CD4-positive, alpha-beta T cell treated with Interleukin-12 subunit alpha and Interleukin-12 subunit beta, for 1 hour (primary cell): ENCODE results near the gene YEATS2.
"Not testable (repeated sequence)": the region's sequence is repeated elsewhere in the genome, so short reads cannot be mapped to it uniquely, and the experiment has no call there.

Experiments
- DNase-seq: peaks from one replicate; pipeline ENCODE4 v3.0.0-alpha.2; 2020

YEATS2 gene

GRCh38 chr3:183779896-183780465, 82.4 kb downstream of the YEATS2 start:
- no peak for DNase-seq

GRCh38 chr3:183781246-183781645, 83.6 kb downstream of the YEATS2 start:
- DNase-seq = no peak

- DNase-seq = no peak
These were observed 85.1 kb downstream of the YEATS2 start for GRCh38 chr3:183782576-183783276.

- not testable (repeated sequence) for DNase-seq
These were observed 86.9 kb downstream of the YEATS2 start for GRCh38 chr3:183784503-183784902.

GRCh38 chr3:183789826-183790225, 92.2 kb downstream of the YEATS2 start:
- DNase-seq = no peak

GRCh38 chr3:183790700-183791099, 93.1 kb downstream of the YEATS2 start:
- DNase-seq = no peak

- no peak for DNase-seq
These were observed 95.4 kb downstream of the YEATS2 start for GRCh38 chr3:183792976-183793375.

GRCh38 chr3:183794452-183794851, 96.9 kb downstream of the YEATS2 start:
- no peak for DNase-seq

GRCh38 chr3:183796372-183796771, 98.8 kb downstream of the YEATS2 start:
- no peak for DNase-seq

- no peak for DNase-seq
These were observed 100.4 kb downstream of the YEATS2 start for GRCh38 chr3:183797996-183798395.

- no peak for DNase-seq
These were observed 101.9 kb downstream of the YEATS2 start for GRCh38 chr3:183799461-183799860.

- no peak for DNase-seq
These were observed 102.8 kb downstream of the YEATS2 start for GRCh38 chr3:183800243-183800863.

GRCh38 chr3:183801601-183802000, 104.0 kb downstream of the YEATS2 start:
- DNase-seq = no peak

- no peak for DNase-seq
These were observed 105.4 kb downstream of the YEATS2 start for GRCh38 chr3:183802989-183803388.

- DNase-seq = no peak
These were observed 109.7 kb downstream of the YEATS2 start for GRCh38 chr3:183807209-183807728.

- DNase-seq = no peak
These were observed 110.3 kb downstream of the YEATS2 start for GRCh38 chr3:183807881-183808280.

- DNase-seq = no peak
These were observed 110.8 kb downstream of the YEATS2 start for GRCh38 chr3:183808355-183808754.

GRCh38 chr3:183809270-183809669, 111.7 kb downstream of the YEATS2 start:
- DNase-seq = no peak

- no peak for DNase-seq
These were observed 113.3 kb downstream of the YEATS2 start for GRCh38 chr3:183810643-183811594.

- DNase-seq = no peak
These were observed 114.0 kb downstream of the YEATS2 start for GRCh38 chr3:183811638-183812037.

- DNase-seq = no peak
These were observed 115.3 kb downstream of the YEATS2 start for GRCh38 chr3:183812761-183813445.

- DNase-seq = no peak
These were observed 116.6 kb downstream of the YEATS2 start for GRCh38 chr3:183814240-183814639.
